G401 (cell line): ENCODE measurements around the gene RASSF1. TPM values are rescaled to one million over a fixed set of nuclear protein-coding genes. Genes with fewer than 3 reads are reported as not detected.
"Not testable (repeated sequence)": the region's sequence is repeated elsewhere in the genome, so short reads cannot be mapped to it uniquely, and the experiment has no call there.

Source experiments
- DNase-seq: peaks from one replicate; pipeline ENCODE4 v3.0.0-alpha.2; 2015; ENCODE audit warnings: low spot score
- in situ Hi-C: cut with HindIII; loops from 2 replicates; pipeline ENCODE4 v1.10.0; 2016; ENCODE audit warnings: low sequenced_read_pairs, mixed read lengths
- total RNA-seq: library from RNA; depleted of rRNA; stranded (reverse); fragments of >200 nt; shearing (Covaris generic); gene quantifications from 2 replicates; pipeline ENCODE4 v1.2.3, GENCODE V29; 2014; rRNA removed

Gene RASSF1
- total RNA-seq, 1 experiment from 2014 or later: 23.2 TPM

- in situ Hi-C loops: no loop called here
- DNase-seq: no peak
These were observed 45.9 kb downstream of the RASSF1 start for GRCh38 chr3:50294492-50295403.

GRCh38 chr3:50294089-50294488, 46.5 kb downstream of the RASSF1 start:
- DNase-seq: no peak
- in situ Hi-C loops: no loop called here

GRCh38 chr3:50293079-50293801, 47.4 kb downstream of the RASSF1 start:
- no peak for DNase-seq
- in situ Hi-C loops: no loop called here

GRCh38 chr3:50292159-50293078, 48.2 kb downstream of the RASSF1 start, which contains the start of gene IFRD2:
TSS of gene IFRD2 (minus strand) at chr3:50292429. CDS start at chr3:50292274, 155 bp downstream.
- peak; percentile 98 for DNase-seq
- in situ Hi-C loops: no loop called here

GRCh38 chr3:50290161-50290641, 50.4 kb downstream of the RASSF1 start:
- in situ Hi-C loops: no loop called here

GRCh38 chr3:50289130-50289529, 51.5 kb downstream of the RASSF1 start:
- in situ Hi-C loops: no loop called here
- no peak for DNase-seq

More at GRCh38 chr3:50290161-50290641, 50.4 kb downstream of the RASSF1 start:
- no peak for DNase-seq

GRCh38 chr3:50288387-50289007, 52.1 kb downstream of the RASSF1 start:
- in situ Hi-C loops: no loop called here
- no peak for DNase-seq

- in situ Hi-C loops: no loop called here
- DNase-seq: no peak
These were observed 53.4 kb downstream of the RASSF1 start for GRCh38 chr3:50287262-50287661.

GRCh38 chr3:50286322-50287227, 54.1 kb downstream of the RASSF1 start:
- DNase-seq: no peak
- in situ Hi-C loops: no loop called here

GRCh38 chr3:50284121-50284520, 56.5 kb downstream of the RASSF1 start:
- in situ Hi-C loops, DNase-seq: not testable (repeated sequence)

Other genes with a start within 250 kb of the RASSF1 start
- 46.9 and 55.8 TPM in 2 replicates for gene SEMA3F, start 185.5 kb downstream of the RASSF1 start, total RNA-seq
- gene GNAT1, start 149.2 kb downstream of the RASSF1 start, total RNA-seq: not detected in 2 replicates
- 1.1 and 3.0 TPM in 2 replicates for gene SLC38A3, start 135.6 kb downstream of the RASSF1 start, total RNA-seq
- gene GNAI2, start 104.6 kb downstream of the RASSF1 start, total RNA-seq: 67.4 and 104 TPM in 2 replicates
- 68.1 and 81.8 TPM in 2 replicates for gene SEMA3B, start 71.7 kb downstream of the RASSF1 start, total RNA-seq
- 1.6 TPM in 1 of 2 replicates, not detected in the other for gene LSMEM2, start 61.7 kb downstream of the RASSF1 start, total RNA-seq
- gene IFRD2, start 48.4 kb downstream of the RASSF1 start, total RNA-seq: 88.7 and 97.4 TPM in 2 replicates
- 7.9 and 10.0 TPM in 2 replicates for gene HYAL3, start 41.4 kb downstream of the RASSF1 start, total RNA-seq
- gene NAA80, start 41.4 kb downstream of the RASSF1 start, total RNA-seq: 3.4 and 16.0 TPM in 2 replicates
- gene HYAL1, start 37.3 kb downstream of the RASSF1 start, total RNA-seq: 15.8 and 18.4 TPM in 2 replicates
- gene HYAL2, start 18.1 kb downstream of the RASSF1 start, total RNA-seq: 91.0 and 99.0 TPM in 2 replicates
- gene TUSC2, start 12.6 kb downstream of the RASSF1 start, total RNA-seq: 45.0 and 45.4 TPM in 2 replicates
- gene ZMYND10, start 4.9 kb upstream of the RASSF1 start, total RNA-seq: 10.1 TPM in 1 of 2 replicates, not detected in the other
- 26.7 and 27.3 TPM in 2 replicates for gene NPRL2, start 9.9 kb upstream of the RASSF1 start, total RNA-seq
- 18.3 and 31.4 TPM in 2 replicates for gene CYB561D2, start 10.0 kb upstream of the RASSF1 start, total RNA-seq
- 35.4 and 43.1 TPM in 2 replicates for gene TMEM115, start 18.7 kb upstream of the RASSF1 start, total RNA-seq
- 1.9 and 2.0 TPM in 2 replicates for gene CACNA2D2, start 162.8 kb upstream of the RASSF1 start, total RNA-seq
- gene C3orf18, start 226.9 kb upstream of the RASSF1 start, total RNA-seq: 10.8 and 15.4 TPM in 2 replicates
- gene HEMK1, start 228.7 kb upstream of the RASSF1 start, total RNA-seq: 3.4 and 9.5 TPM in 2 replicates